Effector CD8-positive, alpha-beta T cell (primary cell): ENCODE results near the gene TNS1.

Source experiments
- DNase-seq: peaks from one replicate; lab custom pipeline; 2025; lab: John Stamatoyannopoulos, UW

Gene TNS1

GRCh38 chr2:217942731-217943335 lies 60.0 kb downstream of the TNS1 start:
- no peak for DNase-seq

GRCh38 chr2:217941886-217942728 lies 60.7 kb downstream of the TNS1 start:
- DNase-seq: no peak

- DNase-seq: no peak
Measured at GRCh38 chr2:217941339-217941738, 61.5 kb downstream of the TNS1 start.

GRCh38 chr2:217940261-217941220 lies 62.3 kb downstream of the TNS1 start:
- no peak for DNase-seq

GRCh38 chr2:217939629-217940245 lies 63.1 kb downstream of the TNS1 start:
- DNase-seq: no peak

GRCh38 chr2:217939220-217939619 lies 63.6 kb downstream of the TNS1 start:
- no peak for DNase-seq

- DNase-seq: no peak
Measured at GRCh38 chr2:217938036-217938435, 64.8 kb downstream of the TNS1 start.

GRCh38 chr2:217937446-217937845 lies 65.3 kb downstream of the TNS1 start:
- DNase-seq: no peak

GRCh38 chr2:217936952-217937351 lies 65.8 kb downstream of the TNS1 start:
- DNase-seq: no peak

- DNase-seq: no peak
Measured at GRCh38 chr2:217935901-217936684, 66.7 kb downstream of the TNS1 start.

- DNase-seq: no peak
Measured at GRCh38 chr2:217935235-217935879, 67.4 kb downstream of the TNS1 start.

- DNase-seq: no peak
Measured at GRCh38 chr2:217934321-217935131, 68.3 kb downstream of the TNS1 start.

GRCh38 chr2:217933617-217933993 lies 69.2 kb downstream of the TNS1 start:
- DNase-seq: no peak

- DNase-seq: no peak
Measured at GRCh38 chr2:217932803-217933616, 69.8 kb downstream of the TNS1 start.

GRCh38 chr2:217931846-217932560 lies 70.8 kb downstream of the TNS1 start:
- no peak for DNase-seq

GRCh38 chr2:217930761-217931563 lies 71.8 kb downstream of the TNS1 start:
- DNase-seq: no peak
